HG02623 (cell line): ENCODE measurements around the gene MARK4.
"Not testable (repeated sequence)": the region's sequence is repeated elsewhere in the genome, so short reads cannot be mapped to it uniquely, and the experiment has no call there.

Source experiments
- ATAC-seq: cut with Tn5 transposase; IDR thresholded peaks from one replicate; pipeline ENCODE4 v1.9.1; 2021; ENCODE audit warnings: moderate library complexity; ENCODE audit not compliant: unreplicated experiment

Gene MARK4

GRCh38 chr19:45250832-45251451 is at the start of gene MARK4:
Gene MARK4, plus strand, starts transcription at chr19:45251271. Its CDS starts 318 bp downstream, at chr19:45251589.
- ATAC-seq = no peak

GRCh38 chr19:45202637-45203036 is 48.4 kb upstream of the MARK4 start:
- no peak for ATAC-seq

- ATAC-seq = no peak
These were observed 45.3 kb upstream of the MARK4 start for GRCh38 chr19:45205810-45206209.

GRCh38 chr19:45206328-45206727 is 44.7 kb upstream of the MARK4 start:
- ATAC-seq = no peak

GRCh38 chr19:45211751-45212381 is 39.2 kb upstream of the MARK4 start:
- ATAC-seq = no peak

GRCh38 chr19:45213031-45213430 is 38.0 kb upstream of the MARK4 start:
- ATAC-seq = no peak

GRCh38 chr19:45215391-45216191 is 35.5 kb upstream of the MARK4 start:
- no peak for ATAC-seq

- ATAC-seq = no peak
These were observed 34.4 kb upstream of the MARK4 start for GRCh38 chr19:45216667-45217066.

GRCh38 chr19:45217193-45217956 is 33.7 kb upstream of the MARK4 start:
- ATAC-seq = no peak

- ATAC-seq = no peak
These were observed 33.1 kb upstream of the MARK4 start for GRCh38 chr19:45217957-45218334.

GRCh38 chr19:45218426-45218825 is 32.6 kb upstream of the MARK4 start:
- ATAC-seq = no peak

- no peak for ATAC-seq
These were observed 31.9 kb upstream of the MARK4 start for GRCh38 chr19:45218911-45219743.

GRCh38 chr19:45222724-45223123 is 28.3 kb upstream of the MARK4 start:
- ATAC-seq = no peak

GRCh38 chr19:45223879-45224278 is 27.2 kb upstream of the MARK4 start:
- ATAC-seq = no peak

GRCh38 chr19:45224645-45225044 is 26.4 kb upstream of the MARK4 start:
- no peak for ATAC-seq

GRCh38 chr19:45229056-45229455 is 22.0 kb upstream of the MARK4 start:
- not testable (repeated sequence) for ATAC-seq

- ATAC-seq = no peak
These were observed 19.2 kb upstream of the MARK4 start for GRCh38 chr19:45231891-45232290.

GRCh38 chr19:45234089-45234869 is 16.8 kb upstream of the MARK4 start:
- no peak for ATAC-seq

GRCh38 chr19:45235485-45235884 is 15.6 kb upstream of the MARK4 start:
- ATAC-seq = no peak

GRCh38 chr19:45238556-45238955 is 12.5 kb upstream of the MARK4 start:
- no peak for ATAC-seq
